ENCODE results near the gene ADORA2A. TPM values are rescaled to one million over a fixed set of nuclear protein-coding genes. Genes with fewer than 3 reads are reported as not detected.

ADORA2A gene
- total RNA-seq, 1 experiment from 2014 or later, result 7.6 TPM

DNA sequence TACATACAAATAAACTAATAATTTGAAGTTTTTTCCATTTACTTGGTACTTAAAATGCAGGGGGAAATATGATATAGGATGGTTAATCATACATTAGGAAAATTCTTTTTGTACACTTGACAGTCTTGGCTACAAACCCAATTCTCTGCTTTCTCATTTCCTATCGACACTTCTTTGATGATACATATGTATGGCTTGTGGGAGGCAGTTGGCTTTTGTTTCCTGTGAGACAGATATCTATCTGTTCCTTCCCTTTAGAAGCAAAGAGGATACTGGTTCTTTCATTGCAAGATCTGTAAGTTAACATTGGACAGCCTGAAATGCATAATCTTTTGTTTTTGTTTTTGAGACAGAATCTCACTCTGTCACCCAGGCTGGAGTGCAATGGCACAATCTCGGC, 47.9 kb upstream of the ADORA2A start:
- POLR2A ChIA-PET, result no interaction called here
- DNase-seq (ENCODE audit: low spot score), result no peak
- Mint-ChIP-seq H3K4me1 (no peaks in the 10 kb centered on the region), H3K27ac (no peak overlapping the region), H3K27me3 (ENCODE audit: low read depth) (no peaks in the 10 kb centered on the region), H3K36me3 (peaks cover 28% of the 10 kb centered on the region), H3K4me3 (no peak overlapping the region), H3K9me3 (no peaks in the 10 kb centered on the region)
- no peak for ATAC-seq
- CTCF ChIA-PET, result no interaction called here
- TF ChIP-seq, protein P1, sequence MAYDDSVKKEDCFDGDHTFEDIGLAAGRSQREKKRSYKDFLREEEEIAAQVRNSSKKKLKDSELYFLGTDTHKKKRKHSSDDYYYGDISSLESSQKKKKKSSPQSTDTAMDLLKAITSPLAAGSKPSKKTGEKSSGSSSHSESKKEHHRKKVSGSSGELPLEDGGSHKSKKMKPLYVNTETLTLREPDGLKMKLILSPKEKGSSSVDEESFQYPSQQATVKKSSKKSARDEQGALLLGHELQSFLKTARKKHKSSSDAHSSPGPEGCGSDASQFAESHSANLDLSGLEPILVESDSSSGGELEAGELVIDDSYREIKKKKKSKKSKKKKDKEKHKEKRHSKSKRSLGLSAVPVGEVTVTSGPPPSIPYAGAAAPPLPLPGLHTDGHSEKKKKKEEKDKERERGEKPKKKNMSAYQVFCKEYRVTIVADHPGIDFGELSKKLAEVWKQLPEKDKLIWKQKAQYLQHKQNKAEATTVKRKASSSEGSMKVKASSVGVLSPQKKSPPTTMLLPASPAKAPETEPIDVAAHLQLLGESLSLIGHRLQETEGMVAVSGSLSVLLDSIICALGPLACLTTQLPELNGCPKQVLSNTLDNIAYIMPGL (CRISPR knock-in tag; IDR thresholded peaks at IDR 0.05), result no peak
- TF ChIP-seq, protein P2, sequence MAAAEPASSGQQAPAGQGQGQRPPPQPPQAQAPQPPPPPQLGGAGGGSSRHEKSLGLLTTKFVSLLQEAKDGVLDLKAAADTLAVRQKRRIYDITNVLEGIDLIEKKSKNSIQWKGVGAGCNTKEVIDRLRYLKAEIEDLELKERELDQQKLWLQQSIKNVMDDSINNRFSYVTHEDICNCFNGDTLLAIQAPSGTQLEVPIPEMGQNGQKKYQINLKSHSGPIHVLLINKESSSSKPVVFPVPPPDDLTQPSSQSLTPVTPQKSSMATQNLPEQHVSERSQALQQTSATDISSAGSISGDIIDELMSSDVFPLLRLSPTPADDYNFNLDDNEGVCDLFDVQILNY (CRISPR knock-in tag; IDR thresholded peaks at IDR 0.05), result no peak
- TF ChIP-seq, protein P3, sequence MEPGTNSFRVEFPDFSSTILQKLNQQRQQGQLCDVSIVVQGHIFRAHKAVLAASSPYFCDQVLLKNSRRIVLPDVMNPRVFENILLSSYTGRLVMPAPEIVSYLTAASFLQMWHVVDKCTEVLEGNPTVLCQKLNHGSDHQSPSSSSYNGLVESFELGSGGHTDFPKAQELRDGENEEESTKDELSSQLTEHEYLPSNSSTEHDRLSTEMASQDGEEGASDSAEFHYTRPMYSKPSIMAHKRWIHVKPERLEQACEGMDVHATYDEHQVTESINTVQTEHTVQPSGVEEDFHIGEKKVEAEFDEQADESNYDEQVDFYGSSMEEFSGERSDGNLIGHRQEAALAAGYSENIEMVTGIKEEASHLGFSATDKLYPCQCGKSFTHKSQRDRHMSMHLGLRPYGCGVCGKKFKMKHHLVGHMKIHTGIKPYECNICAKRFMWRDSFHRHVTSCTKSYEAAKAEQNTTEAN (CRISPR knock-in tag; IDR thresholded peaks at IDR 0.05), result no peak
- TF ChIP-seq, protein P4, sequence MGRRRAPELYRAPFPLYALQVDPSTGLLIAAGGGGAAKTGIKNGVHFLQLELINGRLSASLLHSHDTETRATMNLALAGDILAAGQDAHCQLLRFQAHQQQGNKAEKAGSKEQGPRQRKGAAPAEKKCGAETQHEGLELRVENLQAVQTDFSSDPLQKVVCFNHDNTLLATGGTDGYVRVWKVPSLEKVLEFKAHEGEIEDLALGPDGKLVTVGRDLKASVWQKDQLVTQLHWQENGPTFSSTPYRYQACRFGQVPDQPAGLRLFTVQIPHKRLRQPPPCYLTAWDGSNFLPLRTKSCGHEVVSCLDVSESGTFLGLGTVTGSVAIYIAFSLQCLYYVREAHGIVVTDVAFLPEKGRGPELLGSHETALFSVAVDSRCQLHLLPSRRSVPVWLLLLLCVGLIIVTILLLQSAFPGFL (CRISPR knock-in tag; IDR thresholded peaks at IDR 0.05; ENCODE audit: borderline replicate concordance), result no peak
- TF ChIP-seq ZBTB21 (CRISPR knock-in tag; IDR thresholded peaks at IDR 0.05; ENCODE audit: borderline replicate concordance) (no peak), TP53 (CRISPR knock-in tag; IDR thresholded peaks at IDR 0.05) (no peak), GRHL2 (CRISPR knock-in tag; IDR thresholded peaks at IDR 0.05; ENCODE audit: insufficient replicate concordance, severe bottlenecking) (no peak), ESRRA (CRISPR knock-in tag; IDR thresholded peaks at IDR 0.05; ENCODE audit: borderline replicate concordance) (no peak)
- TF ChIP-seq, protein P5, sequence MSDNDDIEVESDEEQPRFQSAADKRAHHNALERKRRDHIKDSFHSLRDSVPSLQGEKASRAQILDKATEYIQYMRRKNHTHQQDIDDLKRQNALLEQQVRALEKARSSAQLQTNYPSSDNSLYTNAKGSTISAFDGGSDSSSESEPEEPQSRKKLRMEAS (CRISPR knock-in tag; IDR thresholded peaks at IDR 0.05), result no peak

DNA sequence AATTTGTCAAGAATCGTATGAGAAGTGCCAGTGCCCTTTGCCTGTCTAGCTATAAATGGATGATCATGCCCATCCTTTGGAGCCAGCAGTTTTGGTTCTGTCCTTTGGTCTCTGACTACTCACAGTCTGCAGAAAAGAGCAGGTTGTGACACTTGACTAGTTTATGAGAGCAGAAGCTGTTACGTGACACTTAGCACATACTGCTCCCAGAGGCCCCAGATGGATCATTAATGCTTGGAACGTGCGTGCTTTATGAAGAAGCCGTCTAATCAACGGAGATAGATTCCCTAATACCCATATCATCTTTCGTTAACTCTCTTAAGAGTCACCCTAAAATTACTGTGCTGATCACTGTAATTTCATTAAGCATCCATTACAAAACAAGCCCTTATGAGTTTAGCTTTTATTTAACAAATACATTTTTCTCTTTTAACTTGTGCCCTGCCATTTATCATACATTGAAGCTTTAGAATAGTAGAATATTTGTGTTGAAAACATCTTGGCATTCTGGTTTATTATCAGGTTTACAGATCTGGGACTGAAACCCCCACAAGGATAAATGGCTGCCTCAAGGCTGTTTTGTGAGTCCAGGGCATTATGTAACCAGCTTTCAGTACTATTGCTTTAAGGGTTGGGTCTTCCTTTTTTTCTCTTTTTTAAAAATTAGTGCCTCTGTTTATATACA, 47.0 kb upstream of the ADORA2A start:
- no peak overlapping the region for H3K27ac Mint-ChIP-seq
- H3K9me3 Mint-ChIP-seq, result no peaks in the 10 kb centered on the region
- DNase-seq (ENCODE audit: low spot score) (no peak), ATAC-seq (no peak)
- CTCF ChIA-PET, result no interaction called here
- POLR2A ChIA-PET, result interaction anchor here (0.6 kb wide), 1 partner anchor 129 kb away, joined by 3 read pairs; no protein-coding TSS in a partner anchor
- H3K4me3 Mint-ChIP-seq, result no peak overlapping the region
- H3K36me3 Mint-ChIP-seq, result peaks cover 22% of the 10 kb centered on the region
- no peaks in the 10 kb centered on the region for H3K27me3 Mint-ChIP-seq (ENCODE audit: low read depth)
- H3K4me1 Mint-ChIP-seq, result no peaks in the 10 kb centered on the region
- TF ChIP-seq, protein P6, sequence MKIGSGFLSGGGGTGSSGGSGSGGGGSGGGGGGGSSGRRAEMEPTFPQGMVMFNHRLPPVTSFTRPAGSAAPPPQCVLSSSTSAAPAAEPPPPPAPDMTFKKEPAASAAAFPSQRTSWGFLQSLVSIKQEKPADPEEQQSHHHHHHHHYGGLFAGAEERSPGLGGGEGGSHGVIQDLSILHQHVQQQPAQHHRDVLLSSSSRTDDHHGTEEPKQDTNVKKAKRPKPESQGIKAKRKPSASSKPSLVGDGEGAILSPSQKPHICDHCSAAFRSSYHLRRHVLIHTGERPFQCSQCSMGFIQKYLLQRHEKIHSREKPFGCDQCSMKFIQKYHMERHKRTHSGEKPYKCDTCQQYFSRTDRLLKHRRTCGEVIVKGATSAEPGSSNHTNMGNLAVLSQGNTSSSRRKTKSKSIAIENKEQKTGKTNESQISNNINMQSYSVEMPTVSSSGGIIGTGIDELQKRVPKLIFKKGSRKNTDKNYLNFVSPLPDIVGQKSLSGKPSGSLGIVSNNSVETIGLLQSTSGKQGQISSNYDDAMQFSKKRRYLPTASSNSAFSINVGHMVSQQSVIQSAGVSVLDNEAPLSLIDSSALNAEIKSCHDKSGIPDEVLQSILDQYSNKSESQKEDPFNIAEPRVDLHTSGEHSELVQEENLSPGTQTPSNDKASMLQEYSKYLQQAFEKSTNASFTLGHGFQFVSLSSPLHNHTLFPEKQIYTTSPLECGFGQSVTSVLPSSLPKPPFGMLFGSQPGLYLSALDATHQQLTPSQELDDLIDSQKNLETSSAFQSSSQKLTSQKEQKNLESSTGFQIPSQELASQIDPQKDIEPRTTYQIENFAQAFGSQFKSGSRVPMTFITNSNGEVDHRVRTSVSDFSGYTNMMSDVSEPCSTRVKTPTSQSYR (CRISPR knock-in tag; IDR thresholded peaks at IDR 0.05), result no peak
- TF ChIP-seq EMX1 (CRISPR knock-in tag; IDR thresholded peaks at IDR 0.05) (no peak), FOXP1 (CRISPR knock-in tag; IDR thresholded peaks at IDR 0.05; ENCODE audit: borderline replicate concordance) (no peak), ZNF263 (CRISPR knock-in tag; IDR thresholded peaks at IDR 0.05; ENCODE audit: low read depth) (no peak), JAZF1 (CRISPR knock-in tag; IDR thresholded peaks at IDR 0.05) (no peak), ZNF219 (CRISPR knock-in tag; IDR thresholded peaks at IDR 0.05; ENCODE audit: borderline replicate concordance) (no peak)
- TF ChIP-seq, protein P7, sequence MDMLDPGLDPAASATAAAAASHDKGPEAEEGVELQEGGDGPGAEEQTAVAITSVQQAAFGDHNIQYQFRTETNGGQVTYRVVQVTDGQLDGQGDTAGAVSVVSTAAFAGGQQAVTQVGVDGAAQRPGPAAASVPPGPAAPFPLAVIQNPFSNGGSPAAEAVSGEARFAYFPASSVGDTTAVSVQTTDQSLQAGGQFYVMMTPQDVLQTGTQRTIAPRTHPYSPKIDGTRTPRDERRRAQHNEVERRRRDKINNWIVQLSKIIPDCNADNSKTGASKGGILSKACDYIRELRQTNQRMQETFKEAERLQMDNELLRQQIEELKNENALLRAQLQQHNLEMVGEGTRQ (CRISPR knock-in tag; IDR thresholded peaks at IDR 0.05), result no peak
- TF ChIP-seq, protein P8, sequence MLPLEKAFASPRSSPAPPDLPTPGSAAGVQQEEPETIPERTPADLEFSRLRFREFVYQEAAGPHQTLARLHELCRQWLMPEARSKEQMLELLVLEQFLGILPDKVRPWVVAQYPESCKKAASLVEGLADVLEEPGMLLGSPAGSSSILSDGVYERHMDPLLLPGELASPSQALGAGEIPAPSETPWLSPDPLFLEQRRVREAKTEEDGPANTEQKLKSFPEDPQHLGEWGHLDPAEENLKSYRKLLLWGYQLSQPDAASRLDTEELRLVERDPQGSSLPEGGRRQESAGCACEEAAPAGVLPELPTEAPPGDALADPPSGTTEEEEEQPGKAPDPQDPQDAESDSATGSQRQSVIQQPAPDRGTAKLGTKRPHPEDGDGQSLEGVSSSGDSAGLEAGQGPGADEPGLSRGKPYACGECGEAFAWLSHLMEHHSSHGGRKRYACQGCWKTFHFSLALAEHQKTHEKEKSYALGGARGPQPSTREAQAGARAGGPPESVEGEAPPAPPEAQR (CRISPR knock-in tag; IDR thresholded peaks at IDR 0.05), result no peak
- TF ChIP-seq, protein P9, sequence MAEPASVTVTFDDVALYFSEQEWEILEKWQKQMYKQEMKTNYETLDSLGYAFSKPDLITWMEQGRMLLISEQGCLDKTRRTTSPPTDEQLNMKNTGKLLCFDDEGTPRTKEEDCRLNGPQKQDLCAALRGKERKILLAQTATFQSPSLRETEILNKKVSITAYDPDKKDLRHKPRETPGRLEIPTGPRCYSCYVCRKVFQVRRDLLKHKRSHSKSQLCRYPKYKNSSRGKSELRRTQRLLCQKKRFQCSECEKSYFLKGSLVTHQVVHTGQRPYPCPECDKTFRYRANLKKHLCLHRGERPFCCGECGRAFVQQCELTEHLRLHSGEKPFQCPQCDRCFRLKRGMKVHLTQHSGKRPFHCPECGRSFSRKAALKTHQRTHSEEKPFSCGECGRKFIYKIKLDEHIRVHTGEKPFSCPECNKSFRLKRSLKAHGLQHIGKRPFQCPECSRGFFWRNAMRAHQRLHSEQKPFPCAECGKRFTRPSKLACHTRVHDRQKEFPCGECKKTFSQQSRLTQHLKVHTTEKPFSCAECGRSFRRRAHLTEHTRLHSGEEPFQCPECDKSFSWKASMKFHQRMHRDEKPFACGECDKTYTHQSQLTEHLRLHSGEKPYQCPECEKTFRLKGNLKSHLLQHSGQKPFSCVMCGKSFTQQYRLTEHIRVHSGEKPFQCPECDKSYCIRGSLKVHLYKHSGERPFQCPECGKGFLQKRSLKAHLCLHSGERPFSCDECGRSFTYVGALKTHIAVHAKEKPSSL (CRISPR knock-in tag; conservative IDR thresholded peaks at IDR 0.05), result no peak
- TF ChIP-seq, protein P10, sequence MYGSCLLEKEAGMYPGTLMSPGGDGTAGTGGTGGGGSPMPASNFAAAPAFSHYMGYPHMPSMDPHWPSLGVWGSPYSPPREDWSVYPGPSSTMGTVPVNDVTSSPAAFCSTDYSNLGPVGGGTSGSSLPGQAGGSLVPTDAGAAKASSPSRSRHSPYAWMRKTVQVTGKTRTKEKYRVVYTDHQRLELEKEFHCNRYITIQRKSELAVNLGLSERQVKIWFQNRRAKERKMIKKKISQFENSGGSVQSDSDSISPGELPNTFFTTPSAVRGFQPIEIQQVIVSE (CRISPR knock-in tag; IDR thresholded peaks at IDR 0.05; ENCODE audit: borderline replicate concordance), result no peak

Data from WTC11 (cell line).